ENCODE measurements around the gene SLC29A3.

The SLC29A3 gene

DNA sequence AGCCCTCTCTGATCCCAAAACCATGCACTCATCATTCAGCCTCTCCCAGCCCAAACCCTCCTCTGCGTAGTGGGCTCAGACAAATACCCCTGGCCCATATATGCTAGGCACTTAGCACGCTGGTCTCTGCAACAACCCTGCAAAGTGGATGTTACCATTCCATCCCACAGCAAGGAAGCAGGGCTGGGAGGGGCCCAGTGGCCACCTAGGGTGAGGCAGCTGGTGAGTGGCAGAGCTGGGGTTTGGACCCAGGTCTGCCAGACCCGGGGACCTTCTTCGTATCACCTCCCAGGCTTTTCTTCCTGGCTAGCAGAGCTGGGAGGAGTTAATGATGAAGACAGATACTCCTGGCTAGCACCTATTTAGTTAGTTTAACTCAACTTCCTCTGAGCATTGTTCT is 33.1 kb upstream of the SLC29A3 start:
- Histone ChIP-seq H3K27me3 (ENCODE audit: insufficient read depth, low read length, poor library complexity) (no peaks in the 10 kb centered on the region), H2AFZ (ENCODE audit: low read depth, low read length) (no peak overlapping the region), H3K27ac (ENCODE audit: low read length) (no peak overlapping the region), H3K4me1 (ENCODE audit: insufficient read depth, low read length) (no peaks in the 10 kb centered on the region), H3K9me3 (ENCODE audit: insufficient read depth, low read length, severe bottlenecking) (no peaks in the 10 kb centered on the region), H3K36me3 (ENCODE audit: insufficient read depth, low read length) (no peaks in the 10 kb centered on the region), H4K20me1 (ENCODE audit: insufficient read depth, low read length) (peaks cover 15% of the 10 kb centered on the region), H3K4me2 (ENCODE audit: insufficient read depth, low read length) (no peak overlapping the region), H3K4me3 (ENCODE audit: low read depth in 1 of 2, low read length in 2 of 2) (no peak overlapping the region), H3K9ac (ENCODE audit: low read depth, low read length) (no peak overlapping the region), H3K79me2 (ENCODE audit: insufficient read depth, low read length) (no peaks in the 10 kb centered on the region)
- ATAC-seq (ENCODE audit: insufficient read depth, low read depth) (no peak), DNase-seq (no peak)
- TF ChIP-seq, protein P1, sequence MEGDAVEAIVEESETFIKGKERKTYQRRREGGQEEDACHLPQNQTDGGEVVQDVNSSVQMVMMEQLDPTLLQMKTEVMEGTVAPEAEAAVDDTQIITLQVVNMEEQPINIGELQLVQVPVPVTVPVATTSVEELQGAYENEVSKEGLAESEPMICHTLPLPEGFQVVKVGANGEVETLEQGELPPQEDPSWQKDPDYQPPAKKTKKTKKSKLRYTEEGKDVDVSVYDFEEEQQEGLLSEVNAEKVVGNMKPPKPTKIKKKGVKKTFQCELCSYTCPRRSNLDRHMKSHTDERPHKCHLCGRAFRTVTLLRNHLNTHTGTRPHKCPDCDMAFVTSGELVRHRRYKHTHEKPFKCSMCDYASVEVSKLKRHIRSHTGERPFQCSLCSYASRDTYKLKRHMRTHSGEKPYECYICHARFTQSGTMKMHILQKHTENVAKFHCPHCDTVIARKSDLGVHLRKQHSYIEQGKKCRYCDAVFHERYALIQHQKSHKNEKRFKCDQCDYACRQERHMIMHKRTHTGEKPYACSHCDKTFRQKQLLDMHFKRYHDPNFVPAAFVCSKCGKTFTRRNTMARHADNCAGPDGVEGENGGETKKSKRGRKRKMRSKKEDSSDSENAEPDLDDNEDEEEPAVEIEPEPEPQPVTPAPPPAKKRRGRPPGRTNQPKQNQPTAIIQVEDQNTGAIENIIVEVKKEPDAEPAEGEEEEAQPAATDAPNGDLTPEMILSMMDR (IDR thresholded peaks at IDR 0.05; ENCODE audit: borderline replicate concordance, extremely low read depth, low read length, poor library complexity, severe bottlenecking): no peak
- no peak for TF ChIP-seq EZH2 (IDR thresholded peaks at IDR 0.05; ENCODE audit: borderline replicate concordance, low read depth, low read length, severe bottlenecking)

DNA sequence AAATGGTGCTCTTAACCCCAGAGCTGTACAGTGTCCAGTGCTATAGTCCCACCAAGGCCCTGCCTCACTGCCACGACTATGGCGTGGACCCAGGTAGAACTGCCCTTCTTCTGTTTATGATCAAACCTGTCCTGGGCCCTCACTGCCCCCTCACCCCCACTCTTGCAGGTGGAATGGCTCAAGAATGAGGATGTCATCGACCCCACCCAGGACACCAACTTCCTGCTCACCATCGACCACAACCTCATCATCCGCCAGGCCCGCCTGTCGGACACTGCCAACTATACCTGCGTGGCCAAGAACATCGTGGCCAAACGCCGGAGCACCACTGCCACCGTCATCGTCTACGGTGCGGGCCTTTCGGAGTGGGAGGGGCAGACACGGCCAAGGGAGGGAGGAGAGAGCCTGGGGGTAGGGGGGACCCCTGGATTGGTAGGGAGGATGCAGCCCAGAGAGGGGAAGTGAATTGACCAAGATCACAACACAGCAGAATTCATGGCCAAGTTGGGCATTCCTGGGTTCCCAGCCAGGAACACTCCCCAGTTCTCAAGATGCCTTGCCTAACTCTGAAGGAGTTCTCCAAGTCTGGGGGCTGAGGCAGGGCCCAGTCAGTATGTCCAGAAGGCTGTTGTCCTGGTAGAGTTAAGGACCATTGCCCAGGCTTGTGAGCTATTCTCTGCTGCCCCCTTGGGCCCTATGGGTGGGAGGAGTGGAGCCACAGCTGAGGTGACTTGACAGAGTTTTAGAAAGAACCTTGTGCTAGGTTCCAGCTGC is 32.4 kb upstream of the SLC29A3 start:
- Histone ChIP-seq H4K20me1 (ENCODE audit: insufficient read depth, low read length) (peaks cover 15% of the 10 kb centered on the region), H3K9ac (ENCODE audit: low read depth, low read length) (no peak overlapping the region), H3K27me3 (ENCODE audit: insufficient read depth, low read length, poor library complexity) (no peaks in the 10 kb centered on the region), H3K4me1 (ENCODE audit: insufficient read depth, low read length) (no peaks in the 10 kb centered on the region), H3K27ac (ENCODE audit: low read length) (no peak overlapping the region), H3K36me3 (ENCODE audit: insufficient read depth, low read length) (no peaks in the 10 kb centered on the region), H3K4me2 (ENCODE audit: insufficient read depth, low read length) (no peak overlapping the region), H3K4me3 (ENCODE audit: low read depth in 1 of 2, low read length in 2 of 2) (no peak overlapping the region), H3K9me3 (ENCODE audit: insufficient read depth, low read length, severe bottlenecking) (no peaks in the 10 kb centered on the region), H3K79me2 (ENCODE audit: insufficient read depth, low read length) (no peaks in the 10 kb centered on the region), H2AFZ (ENCODE audit: low read depth, low read length) (no peak overlapping the region)
- DNase-seq (no peak), ATAC-seq (ENCODE audit: insufficient read depth, low read depth) (no peak)
- no peak for TF ChIP-seq EZH2 (IDR thresholded peaks at IDR 0.05; ENCODE audit: borderline replicate concordance, low read depth, low read length, severe bottlenecking)
- TF ChIP-seq, protein P1 (IDR thresholded peaks at IDR 0.05; ENCODE audit: borderline replicate concordance, extremely low read depth, low read length, poor library complexity, severe bottlenecking): no peak

DNA sequence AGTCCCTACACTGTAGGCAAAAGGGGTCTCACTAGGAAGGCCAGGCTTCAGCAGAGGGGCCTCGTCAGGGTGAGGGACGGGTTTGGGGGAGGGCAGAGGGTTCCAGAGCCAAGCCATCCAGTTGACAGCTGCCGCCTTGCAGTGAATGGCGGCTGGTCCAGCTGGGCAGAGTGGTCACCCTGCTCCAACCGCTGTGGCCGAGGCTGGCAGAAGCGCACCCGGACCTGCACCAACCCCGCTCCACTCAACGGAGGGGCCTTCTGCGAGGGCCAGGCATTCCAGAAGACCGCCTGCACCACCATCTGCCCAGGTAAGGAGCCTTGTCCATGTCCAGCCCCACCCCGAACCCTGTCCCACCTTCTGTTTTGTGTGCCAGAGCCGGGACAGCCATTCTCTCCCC is 31.6 kb upstream of the SLC29A3 start:
- TF ChIP-seq, protein P1 (IDR thresholded peaks at IDR 0.05; ENCODE audit: borderline replicate concordance, extremely low read depth, low read length, poor library complexity, severe bottlenecking): no peak
- no peak for TF ChIP-seq EZH2 (IDR thresholded peaks at IDR 0.05; ENCODE audit: borderline replicate concordance, low read depth, low read length, severe bottlenecking)
- Histone ChIP-seq H3K36me3 (ENCODE audit: insufficient read depth, low read length) (no peaks in the 10 kb centered on the region), H3K79me2 (ENCODE audit: insufficient read depth, low read length) (no peaks in the 10 kb centered on the region), H3K4me3 (ENCODE audit: low read depth in 1 of 2, low read length in 2 of 2) (no peak overlapping the region), H3K9ac (ENCODE audit: low read depth, low read length) (no peak overlapping the region), H3K9me3 (ENCODE audit: insufficient read depth, low read length, severe bottlenecking) (no peaks in the 10 kb centered on the region), H2AFZ (ENCODE audit: low read depth, low read length) (no peak overlapping the region), H4K20me1 (ENCODE audit: insufficient read depth, low read length) (peaks cover 15% of the 10 kb centered on the region), H3K27ac (ENCODE audit: low read length) (no peak overlapping the region), H3K27me3 (ENCODE audit: insufficient read depth, low read length, poor library complexity) (no peaks in the 10 kb centered on the region), H3K4me1 (ENCODE audit: insufficient read depth, low read length) (no peaks in the 10 kb centered on the region), H3K4me2 (ENCODE audit: insufficient read depth, low read length) (no peak overlapping the region)
- DNase-seq: no peak
- no peak for ATAC-seq (ENCODE audit: insufficient read depth, low read depth)

All from DND-41 (cell line).